GM21447 (cell line): ENCODE results near the gene CERS6.
"Not testable (repeated sequence)": the region's sequence is repeated elsewhere in the genome, so short reads cannot be mapped to it uniquely, and the experiment has no call there.

ENCODE experiments used
- ATAC-seq: cut with Tn5 transposase; IDR thresholded peaks from one replicate; pipeline ENCODE4 v1.9.1; 2021; ENCODE audit not compliant: unreplicated experiment

The CERS6 gene

DNA sequence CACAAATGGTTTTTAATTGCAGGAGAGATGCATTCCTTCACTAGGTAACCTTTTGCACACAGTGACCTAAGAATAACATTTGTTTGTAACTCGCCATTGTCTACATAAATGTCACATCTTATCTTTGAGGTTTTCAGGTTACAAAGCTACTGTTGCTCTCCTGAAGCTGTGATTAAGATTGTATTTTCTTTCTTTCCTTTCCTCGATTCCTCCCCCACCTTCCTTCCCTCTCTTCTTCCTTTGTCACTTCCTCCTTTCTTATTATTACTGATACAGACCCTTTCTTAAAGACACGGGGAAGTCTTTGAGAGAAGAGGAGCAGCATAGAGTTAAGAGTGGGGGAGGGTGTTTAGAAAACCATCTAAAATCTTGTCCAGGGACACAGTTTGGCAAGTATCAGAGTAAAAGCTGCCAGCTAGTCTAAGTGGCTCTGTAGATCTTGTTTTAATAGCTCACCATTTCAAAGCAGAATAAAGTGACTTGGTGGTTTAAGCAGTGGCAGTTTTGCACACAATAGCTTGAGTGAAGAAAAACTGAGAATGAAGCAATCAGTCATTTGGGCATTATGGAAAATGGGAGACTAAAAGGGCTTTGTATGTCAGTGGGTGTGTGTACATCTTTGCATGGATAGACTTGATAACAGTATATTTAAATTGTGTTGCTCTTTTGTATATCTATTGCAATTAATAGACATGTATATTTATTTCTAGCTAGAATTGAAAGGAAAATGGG is 10.9 kb downstream of the CERS6 start:
- no peak for ATAC-seq

DNA sequence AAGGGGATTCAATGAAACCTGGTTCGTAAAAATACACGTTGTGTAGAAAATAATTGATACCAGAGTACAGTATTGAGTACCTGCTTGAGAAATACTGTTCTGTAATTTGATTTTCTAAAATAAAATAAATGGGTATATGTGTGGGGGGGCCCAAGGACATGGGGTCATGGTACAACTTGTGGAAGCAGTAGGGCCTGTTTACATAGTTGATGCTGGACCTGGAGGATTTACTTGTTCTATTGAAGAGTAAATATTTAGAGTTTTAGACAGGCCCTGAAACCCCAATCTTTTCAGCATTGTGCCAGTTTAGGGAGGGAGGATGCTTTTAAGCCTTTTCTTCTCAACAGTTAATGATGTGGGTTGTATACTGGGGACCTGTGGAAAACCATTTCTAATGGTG is 11.7 kb downstream of the CERS6 start:
- ATAC-seq, result no peak

- ATAC-seq, result no peak
Observed at GRCh38 chr2:168468354-168468753, 12.3 kb downstream of the CERS6 start.

- peak; percentile 59 for ATAC-seq
Observed at GRCh38 chr2:168469281-168469988, 13.4 kb downstream of the CERS6 start.

DNA sequence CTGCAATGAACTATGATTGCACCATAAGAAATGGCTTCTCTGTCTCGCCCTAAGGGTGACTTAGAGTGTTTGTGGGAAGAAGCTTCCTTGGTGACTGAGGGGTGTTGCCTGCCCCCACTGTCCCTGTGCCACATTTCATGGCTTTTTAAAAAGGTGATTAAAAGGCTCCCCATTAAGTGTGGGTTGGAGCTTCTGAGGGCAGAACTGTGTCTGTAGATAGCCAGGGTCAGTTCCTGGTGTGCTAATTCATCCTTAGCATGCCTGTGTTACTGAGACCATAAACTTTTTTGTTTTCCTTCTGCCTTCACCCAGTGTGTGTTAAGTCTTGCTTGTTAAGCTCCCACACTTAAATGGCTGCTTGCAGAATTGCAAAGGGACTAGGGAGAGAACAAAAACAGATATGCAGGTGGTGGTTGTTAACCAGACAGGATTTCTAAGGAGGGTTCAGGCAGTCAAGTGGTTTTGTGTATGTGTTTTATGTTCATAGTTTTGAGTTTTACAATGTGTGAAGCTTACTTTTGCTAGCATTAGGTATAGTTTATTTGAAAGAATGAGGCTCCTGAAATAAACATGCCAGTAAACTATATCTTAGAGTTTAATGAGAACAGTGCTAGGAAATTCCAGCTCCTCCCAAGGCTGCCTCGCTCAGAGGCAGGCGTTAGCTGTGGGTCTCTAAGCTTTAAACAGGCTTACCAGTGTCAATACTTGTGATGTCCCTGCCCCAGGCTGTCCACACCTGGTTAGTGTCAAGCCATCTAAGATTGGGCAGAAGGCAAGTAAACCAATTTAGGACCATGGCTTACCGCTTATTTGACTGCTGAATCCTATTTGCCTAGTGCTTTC is 14.5 kb downstream of the CERS6 start:
- ATAC-seq, result no peak

GRCh38 chr2:168471163-168471475 is 15.0 kb downstream of the CERS6 start:
- no peak for ATAC-seq

DNA sequence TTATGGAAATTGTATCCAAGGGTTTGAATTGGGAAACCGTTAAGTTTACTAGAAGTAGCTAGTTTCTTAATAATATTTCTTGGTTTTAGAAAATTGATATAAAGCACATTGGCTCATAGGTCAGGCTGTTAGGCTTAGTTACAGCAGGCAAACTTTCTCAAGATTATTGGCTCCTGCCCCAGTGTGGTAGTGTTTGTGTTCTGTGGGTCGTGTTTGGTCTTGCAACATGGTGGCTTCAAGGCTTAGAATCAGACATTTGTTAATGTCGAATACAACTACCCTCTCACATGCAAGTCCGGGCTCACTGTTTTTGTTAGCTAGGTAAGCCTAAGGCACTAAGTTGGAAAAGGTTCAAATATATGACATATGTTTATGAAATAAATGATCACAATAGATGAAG is 19.6 kb downstream of the CERS6 start:
- no peak for ATAC-seq

GRCh38 chr2:168478206-168478605 is 22.1 kb downstream of the CERS6 start:
- no peak for ATAC-seq

- no peak for ATAC-seq
Observed at GRCh38 chr2:168480356-168480755, 24.3 kb downstream of the CERS6 start.

DNA sequence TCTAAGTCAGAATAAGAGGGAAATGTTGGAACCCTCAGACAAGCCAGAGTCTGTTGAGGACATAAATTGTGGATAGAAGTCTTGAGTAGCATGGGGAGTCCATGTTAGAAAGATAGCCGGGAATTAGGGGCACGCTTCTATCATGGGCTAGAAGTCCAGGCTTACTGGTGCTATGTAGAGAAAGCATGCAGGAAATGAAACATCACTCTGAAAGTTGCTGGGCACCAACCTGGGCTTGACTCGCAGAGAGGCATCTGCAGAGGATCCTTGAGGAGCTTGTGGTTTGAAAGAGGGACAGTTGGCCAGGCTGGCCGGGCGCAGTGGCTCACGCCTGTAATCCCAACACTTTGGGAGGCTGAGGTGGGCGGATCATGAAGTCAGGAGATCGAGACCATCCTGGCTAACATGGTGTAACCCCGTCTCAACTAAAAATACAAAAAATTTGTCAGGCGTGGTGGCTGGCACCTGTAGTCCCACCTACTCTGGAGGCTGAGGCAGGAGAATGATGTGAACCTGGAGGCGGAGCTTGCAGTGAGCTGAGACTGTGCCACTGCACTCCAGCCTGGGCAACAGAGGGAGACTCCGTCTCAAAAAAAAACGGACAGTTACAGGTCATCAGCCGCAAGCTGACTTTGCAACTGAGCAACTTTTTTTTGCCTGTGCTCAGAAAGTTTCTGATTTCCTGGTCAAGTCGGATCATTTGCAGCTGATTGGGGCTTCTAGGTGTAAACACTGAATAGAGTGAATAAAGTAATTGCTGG is 24.9 kb downstream of the CERS6 start:
- no peak for ATAC-seq

GRCh38 chr2:168482269-168482668 is 26.2 kb downstream of the CERS6 start:
- ATAC-seq, result no peak

DNA sequence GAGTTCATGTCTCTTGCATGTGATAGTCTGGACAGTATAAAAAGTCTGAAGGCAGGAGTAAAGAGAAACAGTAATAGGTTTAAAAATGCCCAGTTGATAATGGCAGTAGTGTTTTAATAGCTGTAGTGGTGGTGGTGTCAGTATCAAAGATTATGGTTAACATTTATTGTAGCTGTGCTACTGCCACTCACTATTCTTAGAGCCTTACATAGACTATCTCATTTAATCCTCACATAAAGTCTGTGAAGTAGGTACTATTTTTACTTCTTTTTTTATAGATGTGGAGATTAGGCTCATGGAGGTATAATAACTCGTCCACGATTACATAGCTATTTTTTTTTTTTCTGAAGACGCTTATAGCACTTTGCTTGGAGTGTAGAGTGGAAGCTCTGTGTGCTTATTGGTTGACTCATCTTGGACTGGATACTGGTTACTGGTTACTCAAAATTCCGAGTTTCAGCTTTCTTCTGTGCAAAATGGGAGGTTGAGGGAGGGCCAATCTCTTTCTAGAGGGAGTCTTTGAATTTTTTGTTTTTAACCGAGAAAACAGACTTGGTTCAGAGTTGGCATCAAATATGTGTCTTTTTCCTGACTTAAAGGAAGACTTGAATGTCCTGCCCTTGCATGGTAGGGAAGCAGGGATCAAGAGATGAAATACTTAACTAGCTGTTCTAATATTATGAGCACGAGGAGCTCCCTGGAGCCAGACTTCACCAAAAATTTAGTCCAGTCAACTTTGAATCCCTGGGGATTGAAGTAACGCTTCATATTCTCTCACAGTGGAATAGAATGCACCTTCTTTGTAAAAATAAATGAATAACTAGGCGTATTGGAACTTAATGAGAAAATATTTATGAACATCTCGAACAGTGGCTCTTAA is 27.1 kb downstream of the CERS6 start:
- no peak for ATAC-seq

- no peak for ATAC-seq
Observed at GRCh38 chr2:168486477-168486876, 30.4 kb downstream of the CERS6 start.

DNA sequence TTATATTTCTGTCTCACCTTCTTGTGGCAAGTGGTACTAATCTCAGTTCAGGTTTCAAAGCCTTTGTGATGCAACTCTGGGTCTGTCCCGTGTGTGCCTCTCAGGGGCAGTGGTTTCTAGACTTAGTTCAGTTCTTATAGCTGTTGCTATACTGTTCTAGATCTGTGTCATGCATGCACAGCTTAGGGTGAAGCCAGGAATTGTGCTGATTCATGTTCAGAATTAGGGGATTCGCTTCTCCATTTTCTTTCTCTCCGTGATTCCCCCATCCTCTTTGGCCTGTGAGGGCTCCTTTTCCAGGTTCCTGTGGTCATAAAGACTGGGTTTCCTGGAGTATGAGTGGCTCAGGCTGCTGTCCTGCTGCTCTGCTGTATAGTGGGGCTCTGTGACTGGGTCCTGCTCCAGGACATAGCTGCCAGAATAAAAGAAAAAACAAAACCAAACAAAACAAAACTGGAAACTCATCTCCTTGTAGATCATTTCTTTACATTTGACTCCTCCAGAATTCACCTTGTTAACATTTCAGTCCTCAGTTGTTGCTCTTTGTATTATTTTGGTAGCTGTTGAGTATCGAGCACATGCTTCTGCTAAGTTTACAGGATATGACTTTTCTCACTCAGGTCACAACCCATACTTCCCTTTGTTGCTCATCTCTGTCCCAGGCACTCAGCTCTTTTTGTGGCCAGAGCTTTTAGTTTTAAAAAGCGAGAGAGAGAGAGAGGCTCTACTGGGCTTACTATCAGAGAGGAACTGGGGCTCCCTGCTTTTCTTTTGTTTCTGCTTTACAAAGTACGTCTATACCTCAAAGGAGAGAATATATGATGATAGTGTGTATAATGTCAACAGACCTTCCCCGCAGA is 34.2 kb downstream of the CERS6 start:
- ATAC-seq, result peak; percentile 92

GRCh38 chr2:168490946-168491605 is 35.0 kb downstream of the CERS6 start:
- no peak for ATAC-seq

DNA sequence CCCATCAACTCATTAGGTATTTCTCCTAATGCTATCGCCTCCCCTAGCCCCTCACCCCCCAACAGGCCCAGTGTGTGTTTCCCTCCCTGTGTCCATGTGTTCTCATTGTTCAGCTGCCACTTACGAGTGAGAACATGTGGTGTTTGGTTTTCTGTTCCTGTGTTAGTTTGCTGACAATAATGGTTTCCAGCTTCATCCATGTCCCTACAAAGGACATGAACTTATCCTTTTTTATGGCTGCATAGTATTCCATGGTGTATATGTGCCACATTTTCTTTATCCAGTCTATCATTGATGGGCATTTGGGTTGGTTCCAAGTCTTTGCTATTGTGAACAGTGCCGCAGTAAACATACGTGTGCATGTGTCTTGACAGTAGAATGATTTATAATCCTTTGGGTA is 35.7 kb downstream of the CERS6 start:
- ATAC-seq, result not testable (repeated sequence)

- not testable (repeated sequence) for ATAC-seq
Observed at GRCh38 chr2:168493219-168493618, 37.1 kb downstream of the CERS6 start.

DNA sequence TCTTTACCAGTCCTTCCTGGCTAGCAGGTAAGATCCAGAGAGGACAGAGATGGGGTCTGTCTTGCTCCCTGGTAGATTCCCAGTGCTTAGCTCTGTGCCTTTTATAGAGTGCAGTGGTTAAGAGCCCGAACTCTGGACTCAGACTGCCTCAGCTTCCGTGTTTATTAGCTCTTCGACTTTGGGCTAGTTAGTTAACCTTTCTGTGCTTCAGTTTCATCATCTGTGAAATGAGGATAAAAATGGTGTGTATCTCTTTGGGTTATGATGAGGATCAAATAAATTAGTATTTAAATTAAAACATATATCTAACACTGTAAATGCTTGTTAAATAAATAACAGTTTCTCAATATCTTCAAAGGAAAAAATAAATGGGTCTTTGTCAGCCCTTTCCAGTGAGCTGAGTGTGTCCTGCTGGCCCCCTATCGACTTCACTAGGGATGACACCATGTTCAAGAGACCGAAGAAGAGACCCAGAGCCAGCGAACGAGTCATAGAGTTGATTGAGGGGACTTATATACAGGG is 38.2 kb downstream of the CERS6 start:
- ATAC-seq, result no peak
